ENCODE data around the gene HES7.
"Not testable (repeated sequence)": the region's sequence is repeated elsewhere in the genome, so short reads cannot be mapped to it uniquely, and the experiment has no call there.

The HES7 gene

DNA sequence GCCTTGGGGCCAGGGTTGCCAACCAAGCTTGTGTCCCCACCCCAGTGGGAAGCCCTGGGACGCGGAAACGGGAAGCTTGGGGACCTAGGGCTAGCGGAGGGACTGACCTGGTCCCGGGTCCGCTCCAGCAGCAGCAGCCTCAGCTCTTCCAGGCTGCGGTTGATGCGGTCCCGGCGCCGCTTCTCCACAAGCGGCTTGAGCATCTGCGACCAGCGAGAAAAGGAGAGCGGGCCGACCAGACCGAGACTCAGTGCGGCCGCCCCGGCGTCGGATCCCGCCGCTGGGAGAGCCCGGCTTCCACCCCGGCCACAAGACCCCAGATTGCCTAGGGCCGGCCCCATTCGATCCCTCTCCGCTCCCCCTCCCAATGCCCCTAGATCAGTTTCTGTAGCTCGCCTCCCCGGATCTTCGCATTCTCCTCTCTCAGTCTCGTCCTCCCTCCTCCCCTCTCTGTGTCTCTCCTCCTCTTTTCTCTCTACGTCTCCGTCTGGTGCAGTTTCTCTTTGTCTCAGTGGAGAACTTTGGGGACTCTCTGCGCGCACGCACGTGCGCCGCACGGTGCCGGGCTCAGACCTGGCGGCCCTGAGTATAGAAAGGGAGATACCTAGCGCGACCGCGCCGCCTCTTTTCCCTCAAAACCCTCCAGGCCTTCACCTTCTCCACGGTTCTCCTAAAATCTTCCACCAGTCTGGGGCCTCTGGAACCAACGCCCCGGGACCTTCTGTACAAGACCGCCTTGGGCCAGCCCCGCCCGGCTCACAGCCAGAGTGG lies 797 bp downstream of the HES7 start:
- no peak for DNase-seq (ENCODE audit: low read depth in 2 of 2, low spot score in 1 of 2)

DNA sequence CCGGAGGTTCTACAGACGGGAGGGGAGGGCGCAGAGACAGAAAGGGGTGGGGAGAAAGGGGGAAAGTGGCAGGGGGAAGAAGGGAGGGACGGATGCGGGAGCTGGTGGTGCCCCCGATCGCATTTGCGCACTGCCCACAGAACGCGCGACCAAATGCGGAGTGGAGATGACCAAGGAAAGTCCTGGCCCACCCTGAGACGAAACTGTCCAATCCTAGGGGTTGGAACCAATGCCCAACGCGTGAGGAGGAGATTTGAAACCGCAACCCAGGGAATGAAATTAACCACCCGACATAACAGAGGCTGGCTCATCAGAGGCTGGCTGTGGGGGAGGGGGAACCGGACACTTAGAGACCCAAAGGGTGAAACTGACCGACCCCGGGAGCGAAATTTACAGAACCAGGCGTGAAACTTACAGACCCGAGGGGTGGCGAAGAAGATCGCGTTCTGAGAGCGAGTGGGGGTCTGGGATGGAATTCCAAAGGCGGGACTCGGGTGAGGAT lies 1.4 kb downstream of the HES7 start:
- DNase-seq (ENCODE audit: low read depth in 2 of 2, low spot score in 1 of 2), result no peak

DNA sequence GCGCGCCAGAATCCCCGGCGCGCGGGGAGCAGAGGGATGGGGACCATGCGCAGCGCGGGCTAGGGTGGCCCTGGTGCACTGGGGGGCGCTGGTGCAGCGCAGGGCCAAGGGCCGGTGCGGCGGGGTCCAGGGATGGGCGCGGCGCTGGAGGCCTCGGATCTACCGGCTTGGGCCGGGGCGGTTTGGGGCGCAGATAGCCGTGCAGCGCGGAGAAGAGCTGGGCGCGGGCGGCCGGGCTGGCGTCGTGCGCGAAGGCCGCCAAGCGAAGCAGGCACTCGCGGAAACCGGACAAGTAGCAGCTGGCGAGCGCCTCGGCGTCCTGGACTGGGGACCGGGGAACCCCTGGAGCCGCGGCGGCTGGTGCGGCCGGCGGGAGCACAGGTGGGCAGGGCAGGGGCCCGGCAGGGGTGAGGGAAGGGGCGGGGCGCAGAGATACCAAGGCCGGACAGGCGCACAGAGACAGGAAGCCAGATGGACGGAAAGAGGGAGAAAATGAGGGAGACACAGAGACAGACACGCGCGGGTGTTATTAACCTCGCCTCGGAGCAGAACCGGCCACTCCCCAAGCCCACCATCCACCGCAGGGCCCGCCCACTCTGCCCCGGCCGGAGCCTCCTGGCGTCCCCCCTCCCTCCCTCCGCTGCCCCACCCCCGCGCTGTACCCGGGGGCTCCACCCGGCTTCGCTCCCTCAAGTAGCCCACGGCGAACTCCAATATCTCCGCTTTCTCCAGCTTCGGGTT lies 2.1 kb downstream of the HES7 start:
- DNase-seq (ENCODE audit: low read depth in 2 of 2, low spot score in 1 of 2), result no peak

DNA sequence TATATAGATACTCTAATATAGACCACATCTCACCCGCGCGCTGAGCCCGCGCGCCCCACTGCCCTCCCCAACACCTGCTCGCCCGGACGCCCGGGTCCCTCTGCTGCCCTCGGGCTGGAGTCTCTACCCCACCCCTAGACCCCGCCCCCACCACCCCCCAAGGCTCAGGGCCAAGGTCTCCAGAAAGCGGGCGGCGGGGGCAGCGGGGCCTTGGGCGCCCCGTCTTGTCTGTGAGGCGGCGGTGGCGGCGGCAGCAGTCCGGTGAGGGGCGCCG lies 2.6 kb downstream of the HES7 start:
- DNase-seq (ENCODE audit: low read depth in 2 of 2, low spot score in 1 of 2), result no peak

DNA sequence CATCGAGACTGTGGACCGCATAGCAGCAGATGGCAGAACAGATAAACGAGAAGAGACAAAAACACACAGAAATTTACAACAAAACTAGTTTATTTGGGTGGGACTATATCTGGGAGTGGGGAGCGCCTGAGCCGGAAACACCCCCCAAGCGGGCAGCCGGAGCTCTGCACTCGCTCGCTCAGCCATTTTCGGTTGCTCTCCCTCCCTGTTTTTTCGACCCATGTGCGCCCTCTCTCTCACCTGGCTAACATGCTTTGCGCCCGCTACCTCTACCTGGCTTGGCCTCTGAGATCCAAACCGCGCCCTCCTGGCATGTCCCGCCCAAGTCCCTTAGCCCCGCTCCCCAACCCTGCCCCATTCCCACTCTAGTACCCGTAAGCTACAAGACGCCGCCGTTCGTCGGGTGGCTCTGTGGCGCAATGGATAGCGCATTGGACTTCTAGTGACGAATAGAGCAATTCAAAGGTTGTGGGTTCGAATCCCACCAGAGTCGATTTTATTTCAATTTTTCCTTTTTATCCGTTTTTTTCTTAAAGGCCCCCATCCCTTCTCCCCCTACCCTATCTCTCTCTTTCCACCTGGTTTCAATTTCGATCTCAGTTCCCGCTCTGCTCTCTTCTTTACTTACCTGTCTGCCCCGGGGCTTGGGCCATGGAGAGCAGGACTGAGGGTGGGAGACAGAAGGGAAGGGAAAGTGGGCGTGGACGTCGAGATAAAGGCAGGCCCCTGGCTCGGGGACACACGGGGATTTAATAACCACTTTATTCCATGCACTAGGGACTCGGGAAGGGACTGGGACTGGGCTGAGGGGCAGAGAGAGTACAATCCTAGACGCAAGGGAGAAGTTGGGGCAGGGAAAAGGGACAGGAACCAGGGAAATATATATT lies 3.1 kb downstream of the HES7 start:
- DNase-seq (ENCODE audit: low read depth in 2 of 2, low spot score in 1 of 2), result no peak

DNA sequence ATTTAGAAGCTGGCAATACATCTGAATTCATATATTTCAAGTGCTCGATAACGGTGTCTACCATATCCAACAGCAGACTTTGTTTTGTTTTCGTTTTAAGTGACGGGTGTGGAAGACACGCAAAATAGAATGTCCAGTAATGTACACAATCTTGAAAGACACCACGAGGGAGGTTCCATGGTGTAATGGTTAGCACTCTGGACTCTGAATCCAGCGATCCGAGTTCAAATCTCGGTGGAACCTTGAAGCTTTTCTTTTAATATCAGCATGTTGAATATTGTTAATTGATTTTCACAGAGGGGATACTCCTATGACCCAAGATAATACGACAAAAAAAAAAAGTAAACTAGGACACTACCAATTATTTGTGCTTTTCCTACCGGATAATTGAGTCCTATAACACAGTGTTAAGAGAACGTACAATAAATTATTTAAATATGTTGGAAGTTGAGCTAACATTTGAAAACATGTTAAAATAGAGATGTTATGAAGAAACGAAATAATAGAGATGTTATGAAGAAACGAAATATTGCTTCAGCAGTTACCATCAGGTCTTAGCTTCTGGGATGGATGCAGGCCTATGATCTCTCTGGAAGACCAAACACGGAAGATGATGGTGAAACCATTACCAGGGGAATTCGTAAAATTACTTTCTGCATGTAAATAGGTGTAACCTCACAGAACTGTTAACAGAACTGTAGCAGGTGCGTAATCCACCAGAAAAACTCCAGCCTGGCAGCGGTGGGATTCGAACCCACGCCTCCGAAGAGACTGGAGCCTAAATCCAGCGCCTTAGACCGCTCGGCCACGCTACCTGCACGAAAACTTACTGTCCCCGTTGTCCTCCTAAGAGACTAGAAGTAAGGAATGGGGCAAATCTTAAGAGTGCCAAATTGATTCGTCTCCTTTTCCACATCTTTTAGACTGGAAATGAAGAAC lies 4.1 kb downstream of the HES7 start:
- DNase-seq (ENCODE audit: low read depth in 2 of 2, low spot score in 1 of 2), result peak in 1 of 2 donors; percentile 65

DNA sequence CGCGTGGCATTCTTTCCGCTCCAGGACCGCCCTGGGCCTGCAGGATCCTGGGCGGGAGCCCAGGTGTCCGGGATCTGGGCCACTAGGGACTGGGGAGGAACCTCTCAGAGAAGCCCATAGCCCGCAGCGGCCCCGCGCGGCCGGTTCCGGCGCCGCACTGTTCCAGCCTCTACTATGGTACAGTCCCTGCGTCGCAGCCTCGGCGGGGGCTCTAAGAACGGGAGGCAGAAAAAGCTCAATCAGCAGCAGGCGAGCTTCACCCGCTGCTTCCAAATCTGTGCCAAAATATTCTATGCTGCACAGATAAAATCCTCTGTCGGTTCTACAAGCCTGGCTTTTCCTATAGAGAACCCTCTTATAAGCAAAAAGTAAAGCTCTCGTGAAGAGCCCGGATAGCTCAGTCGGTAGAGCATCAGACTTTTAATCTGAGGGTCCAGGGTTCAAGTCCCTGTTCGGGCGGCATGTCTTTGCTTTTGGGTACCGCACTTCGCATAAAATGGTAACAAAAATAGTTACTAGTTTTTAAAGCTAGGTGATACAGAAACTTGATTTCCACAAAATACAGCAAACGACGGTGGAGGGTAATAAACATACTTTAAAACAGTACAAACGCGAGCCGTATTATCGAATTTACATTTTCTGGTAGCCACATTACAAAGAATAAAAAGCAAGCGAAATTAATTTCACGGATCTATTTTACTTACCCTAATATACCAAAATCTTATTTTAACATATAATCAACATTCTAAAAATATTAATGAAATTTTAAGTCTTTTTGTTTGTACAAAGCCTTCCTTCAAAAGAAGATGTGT lies 4.9 kb downstream of the HES7 start:
- peak; percentile 61 to 66 for DNase-seq (ENCODE audit: low read depth in 2 of 2, low spot score in 1 of 2)

DNA sequence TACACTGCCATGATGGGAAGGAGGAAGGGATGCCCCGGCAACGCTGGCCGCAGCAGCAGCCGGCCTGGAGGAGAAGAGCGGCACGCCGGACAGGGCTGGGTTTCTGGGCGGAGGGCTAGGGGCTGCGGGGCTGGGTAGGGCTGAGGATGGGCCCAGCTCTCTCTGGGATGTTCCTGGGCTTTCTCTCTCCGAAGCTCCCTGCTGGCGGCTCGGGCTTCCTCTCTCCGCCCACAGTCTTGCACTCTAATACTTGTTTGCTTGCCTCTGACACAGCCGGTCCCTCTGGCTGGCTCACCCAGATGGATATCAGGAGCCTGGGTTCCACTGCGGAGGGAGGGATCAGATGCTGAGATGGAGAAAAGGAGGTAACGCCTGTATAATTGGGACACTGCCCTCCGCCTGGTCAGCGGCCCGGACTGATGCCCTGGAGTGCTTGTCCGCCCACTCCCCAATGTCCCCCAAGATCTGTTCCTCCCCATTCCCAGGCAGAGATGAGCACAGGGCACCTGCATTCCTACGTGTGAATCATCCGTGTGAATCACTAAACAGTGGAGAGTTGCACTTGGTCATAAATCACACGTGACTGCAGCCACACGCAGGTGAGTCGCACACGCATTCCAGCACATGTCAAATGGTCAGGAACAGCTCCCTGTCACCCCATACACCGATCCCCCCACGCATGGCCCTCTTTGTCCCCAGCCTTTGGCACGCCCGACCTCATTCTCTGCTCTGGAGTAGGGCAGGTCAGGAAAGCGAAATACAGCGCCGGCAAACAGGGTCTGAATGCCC lies 5.7 kb downstream of the HES7 start, which contains the start of gene ALOXE3:
ALOXE3 (minus strand) TSS at position 535 of the 789 bp plus-strand sequence; CDS start at position 11, 524 bp downstream.
- no peak for DNase-seq (ENCODE audit: low read depth in 2 of 2, low spot score in 1 of 2)

DNA sequence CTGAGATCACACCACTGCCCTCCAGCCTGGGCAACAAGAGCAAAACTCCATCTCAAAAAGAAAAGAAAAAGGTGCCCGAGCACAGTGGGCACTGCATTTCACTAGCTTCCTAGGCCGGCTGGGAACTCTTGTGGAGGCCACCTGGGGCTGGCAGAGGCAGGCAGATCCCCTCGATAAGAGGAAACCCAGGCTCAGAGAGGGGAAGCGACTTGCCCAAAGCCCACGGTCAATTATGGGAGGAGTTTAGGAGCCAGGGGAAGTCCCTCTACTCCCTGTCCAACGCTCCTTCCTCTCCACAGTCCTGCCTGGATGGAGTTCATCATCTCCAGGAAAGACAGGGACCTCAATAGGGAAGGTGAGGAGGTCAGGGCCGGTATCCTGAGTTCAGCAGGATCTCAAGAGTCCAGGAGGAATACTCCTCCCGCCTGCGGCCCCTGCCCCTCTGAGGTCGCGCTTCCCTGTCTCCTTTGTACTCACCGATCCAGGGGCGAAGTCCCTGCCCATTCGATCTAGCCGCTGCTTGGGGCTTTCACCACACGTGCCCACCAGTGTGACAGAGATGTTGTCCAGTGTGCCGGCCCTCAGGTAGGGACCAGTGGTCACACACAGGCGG lies 6.4 kb downstream of the HES7 start:
- no peak for DNase-seq (ENCODE audit: low read depth in 2 of 2, low spot score in 1 of 2)

DNA sequence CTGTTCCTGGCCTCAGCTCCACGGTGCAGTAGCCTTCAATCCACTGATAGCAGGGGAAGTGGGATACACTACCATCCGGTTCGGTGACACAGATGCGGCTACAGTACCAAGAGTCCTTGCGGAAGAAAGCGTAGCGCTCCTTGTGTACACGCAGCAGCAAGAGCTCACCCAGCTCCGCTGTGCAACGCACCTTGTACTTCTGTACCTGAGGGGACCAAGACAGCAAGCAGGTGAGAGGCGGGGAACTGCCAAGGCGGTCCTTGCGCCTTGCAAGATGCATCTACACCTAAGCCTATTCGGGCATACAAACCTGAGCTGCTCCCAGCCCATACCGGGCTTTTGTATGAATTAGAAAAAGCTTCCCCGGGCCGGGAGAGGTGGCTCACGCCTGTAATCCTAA lies 7.1 kb downstream of the HES7 start:
- DNase-seq (ENCODE audit: low read depth in 2 of 2, low spot score in 1 of 2), result no peak

DNA sequence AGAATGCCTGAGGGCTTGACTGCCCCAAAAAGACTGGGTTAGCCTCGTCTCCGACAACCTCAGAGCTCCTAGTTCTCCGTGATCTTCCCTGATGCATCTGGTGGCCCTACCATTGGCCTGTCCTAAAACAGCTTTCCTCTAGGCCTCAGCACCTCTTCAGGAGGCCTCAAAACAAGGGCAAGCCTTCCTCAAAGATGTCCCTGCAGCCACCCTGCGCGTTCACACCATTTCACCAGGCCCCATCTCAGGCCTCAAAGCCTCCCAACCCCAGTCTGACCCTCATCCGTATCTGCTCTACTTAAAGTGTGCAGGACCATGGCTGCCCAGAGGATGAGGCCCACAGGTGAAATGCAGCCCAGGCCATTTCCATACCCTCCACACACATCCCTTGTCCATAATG lies 13.0 kb downstream of the HES7 start:
- DNase-seq (ENCODE audit: low read depth in 2 of 2, low spot score in 1 of 2), result no peak

DNA sequence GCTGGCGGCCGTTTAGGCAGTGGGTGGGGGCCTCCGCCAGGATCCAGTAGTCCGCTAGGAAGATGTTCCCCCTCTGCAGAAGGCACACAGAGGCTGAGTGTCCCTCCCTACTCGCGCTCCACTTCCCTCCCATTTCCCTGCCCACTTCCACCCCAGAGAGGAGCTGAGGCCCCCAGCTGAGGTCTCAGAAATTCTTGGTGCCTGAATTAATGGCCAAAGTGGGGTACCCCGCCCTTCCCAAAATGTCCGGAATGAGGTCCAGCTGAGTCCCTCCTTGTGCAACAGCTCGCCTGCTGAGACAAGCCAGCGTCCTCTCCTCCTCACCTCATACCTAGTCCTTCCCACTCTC lies 13.5 kb downstream of the HES7 start:
- DNase-seq (ENCODE audit: low read depth in 2 of 2, low spot score in 1 of 2), result no peak

DNA sequence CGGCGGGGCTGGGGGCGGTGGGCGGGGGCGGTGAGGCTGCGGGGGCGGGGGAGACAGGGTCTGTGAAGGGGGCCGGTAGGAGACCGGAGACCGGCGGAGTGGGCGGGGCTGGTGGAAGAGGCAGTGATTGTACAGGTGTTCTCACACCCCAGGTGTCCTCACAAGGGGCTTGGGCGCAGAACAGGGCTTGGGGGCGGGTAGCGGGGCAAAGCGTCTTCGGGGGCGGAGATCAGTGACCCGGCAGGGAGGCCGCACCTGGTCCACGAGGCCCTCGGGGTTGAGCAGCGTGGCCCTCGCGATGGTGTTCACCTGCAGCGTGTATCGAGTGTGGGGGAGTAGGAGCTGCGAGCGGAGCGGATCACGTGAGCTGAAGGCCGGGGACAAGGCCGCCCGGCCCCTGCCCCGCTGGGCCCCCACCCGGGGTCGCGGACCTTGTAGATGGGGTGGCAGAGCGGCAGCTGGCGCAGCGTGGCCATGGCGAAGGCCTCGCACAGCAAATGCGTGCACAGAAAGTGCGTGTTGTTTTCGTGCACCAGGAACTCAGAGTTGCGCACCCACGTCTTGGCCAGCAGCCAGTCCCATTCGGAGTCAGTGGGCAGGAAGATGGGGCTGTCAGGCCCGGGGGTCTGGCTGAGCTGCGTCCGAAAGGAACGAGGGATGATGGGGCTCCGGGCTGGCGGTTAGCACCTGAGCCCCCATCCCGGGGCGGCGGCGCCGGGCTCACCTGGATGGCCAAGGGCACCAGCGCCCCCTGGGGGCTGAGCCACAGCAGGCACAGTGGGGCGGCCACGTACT lies 14.0 kb downstream of the HES7 start:
- peak in 1 of 2 donors; percentile 64 for DNase-seq (ENCODE audit: low read depth in 2 of 2, low spot score in 1 of 2)

DNA sequence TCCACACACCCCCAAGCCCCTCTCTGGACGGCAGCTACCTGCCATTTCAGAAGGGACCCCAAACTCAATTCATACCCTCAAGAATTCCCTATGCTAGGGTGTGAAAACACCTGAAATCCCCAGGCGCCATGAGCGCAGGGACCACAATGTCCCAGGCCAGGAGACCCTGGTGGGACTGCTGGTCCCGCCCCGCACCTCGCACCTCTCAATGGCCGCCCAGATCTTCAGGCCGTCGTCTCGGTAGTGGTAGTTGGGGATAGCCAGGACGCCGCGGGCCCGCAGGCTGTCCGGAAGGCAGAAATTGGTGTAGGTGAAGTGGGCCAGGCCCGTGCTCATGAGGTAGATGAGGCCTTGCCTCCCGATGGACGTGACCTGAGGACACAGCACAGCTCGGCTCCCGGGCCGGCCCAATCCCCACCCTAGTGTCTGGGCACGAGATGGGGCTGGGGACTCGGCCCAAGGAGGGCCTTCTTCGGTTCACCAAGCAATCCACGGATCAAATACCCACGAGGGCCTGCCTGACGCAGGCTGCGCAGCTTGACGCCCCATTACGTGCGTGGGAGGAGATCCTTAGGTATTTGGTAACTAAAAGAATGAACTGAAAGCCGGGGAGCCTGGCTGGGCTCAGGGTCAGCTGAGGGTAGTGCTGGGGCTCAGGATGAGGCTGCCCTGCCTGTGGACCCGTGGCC lies 14.8 kb downstream of the HES7 start:
- DNase-seq (ENCODE audit: low read depth in 2 of 2, low spot score in 1 of 2), result no peak

DNA sequence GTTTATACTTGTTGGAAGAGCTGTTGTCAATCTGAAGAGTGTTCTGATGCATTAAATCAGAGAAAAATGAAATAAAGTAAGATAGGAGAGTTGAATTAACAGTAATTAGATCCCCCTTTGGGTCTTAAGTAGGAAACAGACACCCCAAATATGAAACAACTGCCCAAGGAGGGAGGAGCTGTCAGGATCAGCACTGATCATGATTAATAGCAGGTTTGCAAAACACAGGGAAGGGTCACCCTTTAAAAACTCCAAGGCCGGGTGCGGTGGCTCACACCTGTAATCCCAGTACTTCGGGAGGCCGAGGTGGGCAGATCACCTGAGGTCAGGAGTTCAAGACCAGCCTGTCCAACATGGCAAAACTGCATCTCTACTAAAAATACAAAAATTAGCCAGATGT lies 16.9 kb downstream of the HES7 start:
- DNase-seq (ENCODE audit: low read depth in 2 of 2, low spot score in 1 of 2), result not testable (repeated sequence)

DNA sequence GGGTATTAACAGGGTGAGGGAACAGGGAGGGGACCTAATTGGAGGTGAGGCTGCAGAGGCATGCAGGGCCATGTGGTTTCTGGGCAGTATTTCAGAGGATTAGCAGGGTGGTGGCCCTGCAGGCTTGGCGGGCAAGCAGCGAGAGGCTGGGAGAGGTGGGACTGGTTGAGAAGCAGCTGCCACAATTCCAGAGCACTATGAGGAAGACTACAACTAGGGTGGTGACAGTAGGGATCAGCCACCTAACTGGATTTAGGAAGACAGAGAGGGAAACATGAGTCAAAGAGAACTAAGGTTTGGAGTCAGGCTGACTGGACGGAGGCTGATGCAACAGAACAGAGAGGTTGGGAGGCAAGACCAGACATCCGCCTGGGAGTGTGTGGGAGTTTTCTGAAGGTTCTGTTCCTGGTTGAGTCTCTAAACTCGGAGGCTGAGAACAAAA lies 17.9 kb downstream of the HES7 start:
- DNase-seq (ENCODE audit: low read depth in 2 of 2, low spot score in 1 of 2), result no peak

DNA sequence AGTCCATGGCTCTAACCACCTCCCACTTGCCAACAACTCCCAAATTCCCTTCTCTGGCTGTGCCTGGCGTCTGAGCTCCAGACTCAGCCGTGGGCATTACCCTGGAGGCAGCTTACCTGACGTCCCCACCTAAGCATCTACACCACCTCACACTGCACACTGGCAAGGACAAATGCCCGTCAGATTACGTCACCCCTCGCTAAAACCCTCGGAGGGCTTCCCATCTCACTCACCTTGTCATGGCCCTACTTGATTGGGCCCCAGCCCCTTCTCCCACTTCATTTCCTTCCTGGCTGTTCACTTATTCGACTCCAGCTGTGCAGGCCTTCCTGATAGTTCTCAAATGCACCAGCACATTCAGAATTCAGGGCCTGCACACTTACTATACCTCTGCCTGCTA lies 19.0 kb downstream of the HES7 start:
- no peak for DNase-seq (ENCODE audit: low read depth in 2 of 2, low spot score in 1 of 2)
